DMS153 treated with DMSO at 0.1 percent for 48 hours (cell line): ENCODE data around the gene SEMA3E.
"Not testable (repeated sequence)": the region's sequence is repeated elsewhere in the genome, so short reads cannot be mapped to it uniquely, and the experiment has no call there.

ENCODE experiments used
- DNase-seq: peaks from one replicate; lab custom pipeline; 2025; ENCODE audit not compliant: unreplicated experiment; lab: John Stamatoyannopoulos, UW

Gene SEMA3E

GRCh38 chr7:83648464-83649241 lies at the start of gene SEMA3E:
TSS of gene SEMA3E (minus strand) at chr7:83649139.
- DNase-seq: no peak

DNA sequence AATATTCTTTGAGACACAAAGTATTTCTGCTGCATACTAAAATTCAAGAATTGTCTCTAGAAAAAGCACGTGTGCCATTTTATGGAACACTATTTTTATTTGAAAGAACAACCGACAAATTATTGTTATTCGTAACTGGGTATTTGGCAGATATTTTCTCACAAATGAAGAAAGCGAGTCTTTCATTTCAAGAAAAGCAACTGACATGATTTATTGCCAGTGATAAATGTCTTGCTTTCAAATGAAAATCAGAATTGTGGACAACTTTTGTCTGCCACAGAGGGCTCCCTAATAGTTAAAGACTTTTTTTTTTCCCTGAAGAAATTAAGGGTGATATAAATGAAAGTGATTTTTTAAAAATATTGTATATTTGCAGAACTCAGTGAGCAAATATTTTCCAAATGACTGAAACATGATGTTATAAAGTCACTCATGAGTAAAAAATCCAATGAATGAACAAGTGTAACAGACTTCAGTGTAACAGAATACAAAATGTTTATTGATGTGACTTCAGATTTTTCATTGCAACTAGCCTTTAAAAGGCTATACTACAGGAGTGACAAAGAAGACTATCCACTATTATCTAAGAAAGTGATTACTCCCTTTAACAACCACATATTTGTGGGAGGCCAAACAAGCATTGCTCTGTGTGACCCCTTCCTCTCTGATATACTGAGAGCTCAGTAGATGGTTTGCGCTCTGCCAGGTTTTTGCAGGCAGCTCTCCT lies 49.0 kb upstream of the SEMA3E start:
- no peak for DNase-seq

- no peak for DNase-seq
These were observed 47.2 kb upstream of the SEMA3E start for GRCh38 chr7:83696101-83696500.

- DNase-seq: no peak
These were observed 46.4 kb upstream of the SEMA3E start for GRCh38 chr7:83695128-83695960.

- DNase-seq: no peak
These were observed 44.3 kb upstream of the SEMA3E start for GRCh38 chr7:83693256-83693655.

- DNase-seq: no peak
These were observed 42.2 kb upstream of the SEMA3E start for GRCh38 chr7:83691095-83691494.

DNA sequence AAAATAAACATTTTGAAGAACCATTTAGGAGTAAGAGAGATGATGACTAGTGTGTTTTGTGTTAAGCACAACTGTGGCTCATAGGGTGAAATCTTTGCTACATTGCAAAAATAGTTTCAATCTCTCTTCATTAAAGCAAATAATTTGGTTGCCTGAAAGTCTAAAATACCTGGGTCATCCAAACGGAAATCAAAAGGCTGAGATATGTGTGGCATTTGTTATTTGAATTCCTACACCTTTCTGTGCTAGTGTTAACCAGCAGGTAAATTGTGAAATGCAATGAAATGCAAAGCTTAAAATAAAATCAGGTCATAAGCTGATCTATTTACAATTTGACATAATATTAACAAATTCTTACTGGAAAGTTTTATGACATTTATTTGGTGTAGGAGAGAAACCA lies 40.9 kb upstream of the SEMA3E start:
- no peak for DNase-seq

GRCh38 chr7:83686416-83686815 lies 37.5 kb upstream of the SEMA3E start:
- DNase-seq: no peak

- no peak for DNase-seq
These were observed 36.0 kb upstream of the SEMA3E start for GRCh38 chr7:83684928-83685327.

DNA sequence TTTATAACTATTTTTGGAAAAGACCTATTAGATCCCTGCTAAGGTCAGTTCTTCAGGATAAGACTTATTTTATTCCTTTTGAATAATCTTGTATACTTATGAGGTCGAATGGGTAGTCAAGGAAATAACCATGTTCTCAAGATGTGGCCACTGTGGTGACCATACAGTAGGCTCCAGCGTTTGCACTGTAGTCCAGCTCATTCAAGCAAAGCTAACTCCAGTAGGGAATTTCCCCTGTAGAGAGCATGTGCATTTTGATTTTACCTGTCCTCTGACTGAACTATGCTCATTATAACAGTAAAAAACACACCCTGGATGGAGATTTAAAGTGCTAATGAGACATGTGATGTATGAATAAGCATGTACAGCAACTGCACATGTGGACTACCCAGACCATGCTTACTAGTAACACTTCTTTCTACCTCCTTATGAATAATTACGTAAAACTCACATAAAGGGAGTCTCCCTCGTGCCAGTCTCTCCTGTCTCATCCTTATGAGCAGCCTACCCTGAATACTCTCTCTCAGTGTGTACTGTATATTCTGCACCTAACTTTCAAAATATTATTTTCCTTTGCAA lies 32.4 kb upstream of the SEMA3E start:
- no peak for DNase-seq

DNA sequence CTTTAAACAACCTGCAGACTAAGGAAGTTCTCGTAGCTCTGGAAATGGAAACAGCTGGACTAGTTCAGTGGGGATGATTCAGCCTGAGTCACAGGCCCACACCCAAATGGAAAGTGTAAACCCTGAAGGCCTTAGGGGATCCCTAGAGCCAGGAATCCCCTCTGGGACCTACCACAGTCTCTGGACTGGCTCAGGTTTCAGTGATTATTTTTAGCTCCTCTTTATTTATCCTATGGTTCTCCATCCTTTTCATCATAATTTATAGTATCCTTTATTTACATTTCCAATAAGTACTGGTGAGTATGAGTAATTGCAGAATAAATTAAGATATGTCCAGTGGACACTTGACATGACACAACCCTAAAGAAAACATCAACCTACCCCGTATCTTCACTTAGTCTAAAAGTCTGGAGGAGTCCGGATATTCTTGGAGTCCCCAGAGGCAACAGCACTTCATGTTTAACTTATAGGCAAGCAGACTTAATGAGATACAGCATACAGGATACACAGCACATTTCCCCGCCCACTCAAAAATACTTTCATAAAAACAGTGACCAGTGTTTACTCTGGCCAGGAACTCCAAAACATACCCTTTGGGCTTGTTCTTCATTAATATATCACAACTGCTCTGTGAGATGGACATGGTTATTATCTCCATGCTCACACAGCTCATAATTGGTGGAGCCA lies 28.4 kb upstream of the SEMA3E start:
- peak; percentile 34 for DNase-seq

DNA sequence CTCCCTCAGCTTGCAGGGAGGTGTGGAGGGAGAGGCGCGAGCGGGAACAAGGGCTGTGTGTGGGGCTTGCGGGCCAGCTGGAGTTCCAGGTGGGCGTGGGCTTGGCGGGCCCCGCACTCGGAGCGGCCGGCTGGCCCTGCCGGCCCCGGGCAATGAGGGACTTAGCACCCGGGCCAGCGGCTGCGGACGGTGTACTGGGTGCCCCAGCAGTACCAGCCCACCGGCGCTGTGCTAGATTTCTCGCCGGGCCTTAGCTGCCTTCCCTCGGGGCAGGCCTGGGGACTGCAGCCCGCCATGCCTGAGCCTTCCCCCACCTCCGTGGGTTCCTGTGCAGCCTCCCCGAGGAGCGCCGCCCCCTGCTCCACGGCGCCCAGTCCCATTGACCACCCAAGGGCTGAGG lies 24.4 kb upstream of the SEMA3E start:
- DNase-seq: not testable (repeated sequence)

- DNase-seq: no peak
These were observed 23.2 kb upstream of the SEMA3E start for GRCh38 chr7:83672157-83672556.

DNA sequence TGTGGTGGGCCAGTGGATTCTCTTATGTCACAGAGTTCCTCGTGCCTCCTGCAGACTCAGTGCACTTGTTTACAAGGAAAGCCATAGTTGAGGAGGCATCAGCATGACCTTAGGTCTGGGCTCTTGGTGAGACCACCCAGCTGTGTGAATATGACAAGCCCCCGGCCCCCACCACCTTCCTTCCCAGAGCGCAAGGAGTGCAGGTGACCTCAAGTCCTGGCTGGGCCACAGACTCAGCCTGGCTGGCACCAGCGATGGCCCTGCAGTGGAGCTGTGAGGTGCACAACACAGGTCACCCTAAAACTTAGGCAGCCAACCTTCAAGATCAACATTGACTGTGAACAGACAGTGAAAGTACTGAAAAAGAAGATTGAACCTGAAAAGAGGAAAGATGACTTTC lies 14.2 kb upstream of the SEMA3E start:
- no peak for DNase-seq

GRCh38 chr7:83658126-83658525 lies 9.2 kb upstream of the SEMA3E start:
- no peak for DNase-seq

DNA sequence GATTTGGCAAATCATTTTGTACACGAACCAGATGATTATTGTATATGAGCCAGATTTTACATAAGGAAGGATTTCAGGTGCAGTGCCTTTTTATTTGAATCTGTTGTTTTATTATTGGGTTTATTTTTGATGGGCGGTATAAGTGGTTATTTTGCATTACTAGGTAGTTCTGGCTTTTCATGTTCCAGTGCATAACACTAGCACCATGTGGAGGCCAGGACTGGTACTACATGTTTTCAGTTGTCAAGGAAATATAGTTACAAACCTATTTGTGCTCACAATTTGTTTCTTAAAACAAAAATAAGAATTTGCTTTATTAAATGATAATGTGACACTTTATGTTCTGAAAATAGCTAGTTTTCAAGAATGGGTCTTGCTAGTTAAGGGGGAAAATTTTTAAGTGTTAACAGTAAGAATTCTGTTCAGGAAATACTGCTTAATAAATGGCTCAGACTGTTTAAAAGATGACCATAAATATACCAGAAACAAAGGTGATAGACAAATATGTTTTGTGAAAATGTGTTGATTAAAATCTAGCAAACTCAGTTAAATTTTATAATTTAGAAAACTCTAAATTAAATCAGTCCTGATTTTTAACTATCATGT lies 7.1 kb upstream of the SEMA3E start:
- DNase-seq: peak; percentile 26

GRCh38 chr7:83652481-83652880 lies 3.5 kb upstream of the SEMA3E start:
- DNase-seq: no peak

DNA sequence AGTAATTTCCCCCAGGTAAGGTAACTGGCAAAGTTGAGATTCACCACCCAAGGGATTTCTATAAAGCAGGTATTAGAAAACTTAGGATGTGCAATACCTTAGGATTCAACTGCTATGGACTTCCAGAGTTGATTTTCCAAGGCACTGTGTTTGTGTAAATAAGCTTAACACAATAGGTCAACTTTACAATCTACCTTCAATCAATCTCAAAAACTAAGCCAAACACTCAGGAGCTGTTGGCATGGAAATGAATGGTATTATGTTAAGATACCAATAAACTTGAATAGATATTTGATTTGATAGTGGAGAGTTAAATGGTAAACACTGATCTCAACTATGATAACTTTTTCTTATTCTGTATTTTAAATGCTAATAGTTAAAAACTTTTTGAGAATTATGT lies 762 bp upstream of the SEMA3E start:
- DNase-seq: no peak

- no peak for DNase-seq
These were observed 2.9 kb downstream of the SEMA3E start for GRCh38 chr7:83646027-83646426.

DNA sequence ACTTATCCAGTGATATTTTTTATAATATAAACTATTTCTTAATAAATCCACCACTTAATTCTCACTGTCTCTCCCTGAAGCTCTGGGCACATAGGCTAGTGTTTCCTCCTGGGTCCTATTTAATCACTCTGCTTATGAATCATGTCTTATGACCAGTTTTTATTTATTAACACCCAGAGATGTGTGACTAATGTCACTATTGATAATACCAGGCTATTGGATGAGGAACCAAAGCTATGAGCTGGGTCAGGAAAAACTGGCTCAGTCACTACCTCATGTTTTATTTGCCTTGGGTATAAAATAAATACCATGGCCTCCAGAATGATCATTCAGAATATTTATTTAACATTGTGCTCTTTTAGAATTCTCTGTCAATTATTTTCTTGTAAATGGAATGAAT lies 5.2 kb downstream of the SEMA3E start:
- peak; percentile 20 for DNase-seq
